ENCODE results near the gene SYNDIG1.
A peak's percentile ranks its signal among the peaks of the same experiment; 100 is the strongest.
"Not testable (repeated sequence)": the region's sequence is repeated elsewhere in the genome, so short reads cannot be mapped to it uniquely, and the experiment has no call there.

The SYNDIG1 gene

DNA sequence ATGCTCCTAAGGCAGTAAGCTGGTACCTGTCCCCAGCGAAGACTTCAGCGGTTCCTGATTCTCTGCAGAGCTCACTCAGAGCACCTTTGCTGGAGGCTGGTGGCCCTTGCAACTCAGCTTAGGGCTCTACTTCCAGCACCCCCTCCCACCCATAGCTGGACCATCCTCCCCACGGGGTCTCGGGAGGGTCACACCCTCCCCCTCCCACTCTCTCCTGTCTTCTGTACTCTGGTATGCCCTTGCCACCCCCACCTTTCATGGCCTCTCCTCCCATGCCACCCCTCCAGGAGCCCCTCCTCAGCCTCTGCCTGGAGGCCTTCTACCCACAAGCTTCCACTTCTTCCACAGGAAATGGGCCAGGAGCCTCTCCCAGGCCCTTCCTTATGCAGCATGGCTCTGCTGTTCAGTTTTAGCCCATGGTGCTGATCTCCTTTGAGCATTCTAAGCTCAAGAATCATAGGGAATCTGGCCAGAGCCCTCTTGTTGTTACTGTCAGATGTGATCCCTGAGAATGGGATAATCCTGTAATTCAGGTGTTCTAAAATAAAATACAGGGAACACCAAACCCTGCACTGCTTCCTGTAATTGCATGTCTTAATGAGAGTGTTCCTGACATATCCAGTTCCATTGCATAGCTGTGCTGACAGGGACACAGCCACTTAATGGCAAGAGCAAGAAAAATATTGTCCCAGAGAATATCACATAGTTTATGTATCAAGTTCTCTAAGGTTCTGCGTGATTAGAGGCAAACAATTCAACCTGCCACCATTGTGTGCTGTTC lies 142.1 kb downstream of the SYNDIG1 start:
- no peak for DNase-seq (ENCODE audit: low read depth)

DNA sequence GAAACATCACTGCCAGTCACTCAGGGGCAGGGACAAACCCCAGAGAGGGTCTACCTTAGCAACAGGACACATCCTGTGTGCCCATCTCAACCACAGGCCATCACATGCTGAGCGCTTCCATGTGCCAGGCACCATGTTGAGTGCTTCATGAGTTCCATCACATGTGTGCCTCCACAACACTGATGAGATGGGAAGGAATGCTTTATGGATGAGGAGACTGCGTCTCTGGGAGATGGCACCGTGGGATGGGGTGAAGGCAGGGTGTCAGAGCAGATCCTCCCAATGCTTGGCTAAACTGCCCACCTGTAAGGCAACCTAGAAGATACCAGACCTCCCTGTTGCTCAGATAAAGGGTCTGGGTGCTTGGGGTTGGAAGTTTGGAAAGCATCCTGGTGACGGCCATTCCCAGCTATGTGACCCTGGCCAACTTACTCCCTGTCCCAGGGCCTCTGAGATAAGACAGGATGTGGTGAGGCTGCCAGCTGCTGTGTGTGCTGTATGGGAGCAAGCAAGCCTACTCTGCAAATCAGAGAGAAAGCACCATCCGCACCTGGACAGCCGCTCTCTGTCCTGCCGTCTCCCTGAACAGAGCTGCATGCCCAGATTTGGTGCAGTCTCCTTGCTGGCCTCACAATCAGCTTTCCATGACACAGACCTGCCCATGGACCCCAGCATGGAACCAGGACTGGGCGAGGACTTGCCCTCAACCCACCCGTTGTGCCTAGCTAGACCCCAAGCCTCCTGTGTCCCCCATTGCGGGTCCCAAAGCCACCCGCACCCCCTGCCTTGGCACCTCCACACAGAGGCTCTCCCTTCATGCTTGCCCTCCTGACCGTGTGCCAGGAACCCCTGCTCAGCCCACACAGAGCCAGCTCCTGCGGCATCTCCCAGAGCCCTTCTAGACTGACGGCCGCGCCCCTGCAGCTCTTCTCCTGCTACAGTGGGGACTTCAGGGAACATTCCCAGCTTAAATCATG lies 143.7 kb downstream of the SYNDIG1 start:
- no peak for DNase-seq (ENCODE audit: low read depth)

GRCh38 chr20:24614341-24614740 lies 144.9 kb downstream of the SYNDIG1 start:
- DNase-seq (ENCODE audit: low read depth): no peak

DNA sequence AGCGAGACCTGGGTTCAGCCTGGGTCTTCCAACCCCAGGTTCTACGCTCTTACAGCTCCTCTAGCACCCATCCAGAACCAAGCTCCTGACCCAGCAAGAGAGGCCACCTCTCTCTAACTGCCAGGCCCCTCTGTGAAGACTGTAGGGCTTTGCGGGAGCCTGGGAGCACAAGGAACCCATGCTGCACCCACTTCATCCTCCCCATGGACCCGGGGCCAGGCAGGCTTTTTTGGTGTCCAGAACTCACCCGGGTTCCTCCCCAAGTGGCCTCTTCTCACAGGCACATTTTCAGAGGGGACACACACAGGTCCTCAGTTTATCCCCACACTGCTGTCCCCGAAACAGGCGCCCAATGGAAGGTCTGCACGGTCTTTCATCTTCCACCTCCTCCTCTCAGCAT lies 145.9 kb downstream of the SYNDIG1 start:
- no peak for DNase-seq (ENCODE audit: low read depth)

- DNase-seq (ENCODE audit: low read depth): no peak
These were observed 147.0 kb downstream of the SYNDIG1 start for GRCh38 chr20:24616258-24617079.

GRCh38 chr20:24617080-24617432 lies 147.6 kb downstream of the SYNDIG1 start:
- DNase-seq (ENCODE audit: low read depth): no peak

- DNase-seq (ENCODE audit: low read depth): no peak
These were observed 148.5 kb downstream of the SYNDIG1 start for GRCh38 chr20:24617757-24618450.

- DNase-seq (ENCODE audit: low read depth): no peak
These were observed 149.3 kb downstream of the SYNDIG1 start for GRCh38 chr20:24618739-24619138.

GRCh38 chr20:24619212-24619611 lies 149.8 kb downstream of the SYNDIG1 start:
- DNase-seq (ENCODE audit: low read depth): no peak

GRCh38 chr20:24620937-24621519 lies 151.6 kb downstream of the SYNDIG1 start:
- DNase-seq (ENCODE audit: low read depth): no peak

DNA sequence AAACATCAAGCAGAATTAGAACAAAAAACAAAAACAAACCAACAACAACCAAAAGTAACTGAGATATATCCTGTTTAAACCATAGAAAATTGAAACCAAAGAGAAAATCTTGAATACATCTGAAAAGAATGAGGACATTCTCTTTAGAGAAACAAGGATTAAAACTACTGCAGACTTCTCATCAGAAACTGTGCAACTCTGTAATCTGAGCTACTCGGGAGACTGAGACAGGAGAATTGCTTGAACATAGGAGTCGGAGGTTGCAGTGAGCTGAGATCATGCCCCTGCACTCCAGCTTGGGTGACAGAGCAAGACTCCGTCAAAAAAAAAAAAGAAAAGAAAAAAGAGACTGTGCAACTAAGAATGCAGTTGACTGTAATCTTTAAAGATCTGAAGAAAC lies 153.4 kb downstream of the SYNDIG1 start:
- DNase-seq (ENCODE audit: low read depth): no peak

- DNase-seq (ENCODE audit: low read depth): not testable (repeated sequence)
These were observed 156.7 kb downstream of the SYNDIG1 start for GRCh38 chr20:24626141-24626540.

DNA sequence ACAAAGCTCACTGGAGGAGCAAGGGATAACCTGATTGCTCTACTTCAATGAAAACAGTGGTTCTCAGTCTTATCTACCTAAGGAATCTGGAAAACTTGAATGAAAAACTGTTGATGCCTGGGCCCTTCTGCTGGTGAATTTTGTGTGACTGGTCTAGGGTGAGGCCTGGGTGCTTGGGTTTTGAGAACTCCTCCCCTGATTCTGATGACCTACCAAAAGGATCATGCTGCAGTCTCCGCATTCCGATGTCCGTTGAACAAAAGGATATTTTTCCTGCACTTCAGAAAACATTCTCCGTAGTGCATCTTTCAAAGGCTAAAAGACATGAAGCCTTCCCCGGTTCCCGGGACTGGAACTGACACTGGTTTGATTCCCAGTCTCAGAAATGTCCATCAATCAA lies 157.9 kb downstream of the SYNDIG1 start:
- DNase-seq (ENCODE audit: low read depth): no peak

GRCh38 chr20:24627926-24628325 lies 158.5 kb downstream of the SYNDIG1 start:
- DNase-seq (ENCODE audit: low read depth): no peak

DNA sequence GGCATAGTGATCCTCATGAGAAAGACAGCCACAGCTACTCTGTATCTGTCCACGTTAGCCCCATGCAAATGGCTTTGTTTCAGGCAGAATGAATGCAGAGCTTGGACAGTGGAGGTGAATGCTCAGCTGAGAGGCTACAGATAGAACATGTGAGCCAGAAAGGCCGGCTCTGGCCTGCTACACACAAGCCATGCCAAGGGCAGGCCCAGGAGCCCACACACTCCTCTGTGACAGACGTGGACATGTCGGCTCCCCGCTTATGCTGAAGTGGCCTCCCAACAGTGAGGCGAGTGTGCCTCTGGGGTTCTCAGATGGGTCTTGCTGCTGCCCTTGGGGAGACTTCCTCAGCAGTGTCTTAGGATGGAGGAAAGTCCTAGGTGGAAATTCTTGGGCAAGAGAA lies 159.6 kb downstream of the SYNDIG1 start:
- DNase-seq (ENCODE audit: low read depth): no peak

- peak; percentile 56 for DNase-seq (ENCODE audit: low read depth)
These were observed 160.2 kb downstream of the SYNDIG1 start for GRCh38 chr20:24629668-24630067.

DNA sequence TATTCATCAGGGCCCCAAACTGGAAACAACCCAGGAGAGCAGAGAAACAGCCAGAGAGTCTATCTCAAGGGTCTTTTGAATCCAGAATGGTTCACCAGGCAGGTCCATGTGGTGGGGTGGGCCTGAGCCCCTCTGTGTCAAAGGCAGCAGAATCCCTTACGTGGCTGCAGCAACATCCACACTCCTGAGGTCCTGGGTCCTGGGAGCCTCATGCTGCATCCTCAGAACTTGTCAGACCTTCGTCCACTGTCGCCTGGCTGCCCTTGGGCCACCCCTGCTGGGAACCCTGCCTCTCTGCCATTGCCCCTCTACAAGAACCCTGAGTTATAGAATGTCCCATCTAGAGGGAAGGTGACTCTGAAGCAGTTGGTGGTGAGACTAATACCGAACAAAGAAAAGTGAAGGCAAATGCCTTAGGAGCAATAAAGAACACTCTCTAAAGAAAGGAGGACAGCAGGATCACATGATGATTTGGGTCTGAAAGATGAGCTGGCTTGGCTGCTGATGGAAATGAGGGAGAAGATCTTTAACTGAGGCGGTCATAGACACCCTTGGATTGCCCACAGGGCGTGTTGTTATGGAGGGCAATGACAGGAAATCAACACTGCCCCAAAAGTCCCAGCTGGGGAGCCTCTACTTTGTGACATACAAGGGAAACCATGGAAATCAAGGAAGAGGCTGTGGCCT lies 161.2 kb downstream of the SYNDIG1 start:
- DNase-seq (ENCODE audit: low read depth): no peak

GRCh38 chr20:24631173-24631505 lies 161.7 kb downstream of the SYNDIG1 start:
- no peak for DNase-seq (ENCODE audit: low read depth)

- no peak for DNase-seq (ENCODE audit: low read depth)
These were observed 163.2 kb downstream of the SYNDIG1 start for GRCh38 chr20:24632581-24632980.

DNA sequence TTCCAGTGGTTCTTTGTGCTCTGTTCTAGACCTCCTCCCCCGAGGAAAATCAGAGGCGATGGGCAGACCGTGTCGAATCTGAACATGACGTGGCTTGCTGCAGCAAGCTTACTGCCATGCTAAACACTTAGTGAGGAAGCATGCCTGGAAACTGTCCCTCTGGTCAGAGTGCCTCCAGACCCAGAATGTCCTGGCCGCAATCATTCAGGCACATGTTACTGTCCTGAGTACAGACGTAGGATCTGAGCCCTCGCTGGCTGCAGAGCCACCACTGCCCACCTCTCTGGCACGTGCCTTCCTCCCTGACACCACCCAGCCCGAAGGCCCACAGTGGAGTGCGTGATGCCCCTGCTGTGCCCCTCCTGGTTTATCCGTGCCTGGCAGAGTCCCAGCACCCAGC lies 163.6 kb downstream of the SYNDIG1 start:
- no peak for DNase-seq (ENCODE audit: low read depth)

DNA sequence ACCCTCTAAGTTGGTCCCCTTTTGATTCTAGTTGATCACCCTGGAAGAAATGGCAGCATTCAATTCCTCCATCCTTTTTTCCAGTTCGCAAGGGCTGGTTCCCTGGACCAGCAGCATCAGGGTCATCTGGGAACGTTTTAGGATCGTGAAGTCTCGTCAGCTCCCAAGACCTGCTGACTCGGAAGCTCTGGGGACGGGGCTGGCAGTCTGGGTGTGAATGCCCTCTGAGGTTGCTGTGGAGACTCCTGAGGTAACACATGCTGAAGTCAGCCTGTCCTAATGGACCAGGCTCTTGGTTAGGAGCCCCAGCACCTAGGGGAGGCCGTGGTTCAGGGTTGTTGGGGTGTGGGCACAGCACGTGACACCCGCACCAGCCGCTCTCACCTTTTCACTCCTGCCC lies 164.1 kb downstream of the SYNDIG1 start:
- DNase-seq (ENCODE audit: low read depth): no peak

Data from amniotic epithelial cell (primary cell).